ENCODE results near the gene RAD51B. TPM values are rescaled to one million over a fixed set of nuclear protein-coding genes. Genes with fewer than 3 reads are reported as not detected.

Gene RAD51B
- total RNA-seq, 6 donors from 2014 or later = 10.6 to 63.9 (median 18.4) TPM

GRCh38 chr14:68578597-68578996, 759.0 kb downstream of the RAD51B start:
- peak overlapping the region; percentile 75 to 87 (median 80) for H3K27ac ChIP-seq
- 68 to 94% methylated on average over 2 of the region's 2 CpGs for WGBS, 2 donors
- no peaks in the 10 kb centered on the region for H3K36me3 ChIP-seq
- TF ChIP-seq POLR2A (IDR thresholded peaks at IDR 0.05) (no peak), POLR2AphosphoS5 (IDR thresholded peaks at IDR 0.05) (no peak), EP300 (IDR thresholded peaks at IDR 0.05) (no peak)
- TF ChIP-seq, protein P1, sequence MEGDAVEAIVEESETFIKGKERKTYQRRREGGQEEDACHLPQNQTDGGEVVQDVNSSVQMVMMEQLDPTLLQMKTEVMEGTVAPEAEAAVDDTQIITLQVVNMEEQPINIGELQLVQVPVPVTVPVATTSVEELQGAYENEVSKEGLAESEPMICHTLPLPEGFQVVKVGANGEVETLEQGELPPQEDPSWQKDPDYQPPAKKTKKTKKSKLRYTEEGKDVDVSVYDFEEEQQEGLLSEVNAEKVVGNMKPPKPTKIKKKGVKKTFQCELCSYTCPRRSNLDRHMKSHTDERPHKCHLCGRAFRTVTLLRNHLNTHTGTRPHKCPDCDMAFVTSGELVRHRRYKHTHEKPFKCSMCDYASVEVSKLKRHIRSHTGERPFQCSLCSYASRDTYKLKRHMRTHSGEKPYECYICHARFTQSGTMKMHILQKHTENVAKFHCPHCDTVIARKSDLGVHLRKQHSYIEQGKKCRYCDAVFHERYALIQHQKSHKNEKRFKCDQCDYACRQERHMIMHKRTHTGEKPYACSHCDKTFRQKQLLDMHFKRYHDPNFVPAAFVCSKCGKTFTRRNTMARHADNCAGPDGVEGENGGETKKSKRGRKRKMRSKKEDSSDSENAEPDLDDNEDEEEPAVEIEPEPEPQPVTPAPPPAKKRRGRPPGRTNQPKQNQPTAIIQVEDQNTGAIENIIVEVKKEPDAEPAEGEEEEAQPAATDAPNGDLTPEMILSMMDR (IDR thresholded peaks at IDR 0.05) = no peak
- H3K9me3 ChIP-seq = no peaks in the 10 kb centered on the region
- peaks cover 30 to 42% (median 36%) of the 10 kb centered on the region in 4 donors for H3K4me1 ChIP-seq
- no peak for DNase-seq
- no peak overlapping the region for H3K4me3 ChIP-seq
- ATAC-seq (ENCODE audit: low FRiP score in 2 of 2) = no peak
- H3K27me3 ChIP-seq = no peaks in the 10 kb centered on the region

- ATAC-seq (ENCODE audit: low FRiP score in 2 of 2) (peak in 1 of 2 donors; percentile 10), DNase-seq (no peak)
- TF ChIP-seq, protein P1 (IDR thresholded peaks at IDR 0.05) = no peak
- TF ChIP-seq EP300 (IDR thresholded peaks at IDR 0.05) (no peak), POLR2AphosphoS5 (IDR thresholded peaks at IDR 0.05) (no peak), POLR2A (IDR thresholded peaks at IDR 0.05) (no peak)
- Histone ChIP-seq H3K36me3 (no peaks in the 10 kb centered on the region), H3K9me3 (no peaks in the 10 kb centered on the region), H3K27me3 (no peaks in the 10 kb centered on the region), H3K27ac (peak overlapping the region in 2 of 4 donors; percentile 4 to 47), H3K4me3 (no peak overlapping the region), H3K4me1 (peaks cover 20 to 34% (median 34%) of the 10 kb centered on the region in 4 donors)
- 86 to 90% methylated on average over 9 of the region's 9 CpGs for WGBS, 2 donors
These were observed 760.6 kb downstream of the RAD51B start for GRCh38 chr14:68580096-68580645.

DNA sequence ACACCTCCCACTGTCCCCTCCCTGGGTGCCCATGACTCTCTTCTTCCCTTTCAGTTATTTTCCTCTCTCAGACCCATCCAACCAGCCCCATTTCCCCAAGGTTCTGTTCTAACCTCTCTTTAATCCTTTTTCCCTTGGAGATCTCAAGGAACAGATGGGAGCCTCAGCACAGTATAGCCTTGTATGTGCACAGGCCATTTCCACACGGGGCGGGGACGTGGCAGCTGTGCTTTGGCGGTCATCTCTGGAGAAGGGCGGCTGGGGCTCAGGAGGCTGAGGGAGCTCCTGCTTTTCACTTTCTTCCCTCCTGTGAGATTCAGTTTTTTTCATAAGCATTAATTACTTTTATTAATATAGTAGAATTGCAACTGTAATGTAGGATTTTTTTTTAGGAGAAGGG, 761.1 kb downstream of the RAD51B start:
- no peaks in the 10 kb centered on the region for H3K36me3 ChIP-seq
- no peak for TF ChIP-seq POLR2AphosphoS5 (IDR thresholded peaks at IDR 0.05)
- TF ChIP-seq POLR2A (IDR thresholded peaks at IDR 0.05) = no peak
- no peak for TF ChIP-seq EP300 (IDR thresholded peaks at IDR 0.05)
- TF ChIP-seq, protein P1 (IDR thresholded peaks at IDR 0.05) = no peak
- WGBS, 2 donors = 87 to 88% methylated on average over 5 of the region's 5 CpGs
- H3K27me3 ChIP-seq = no peaks in the 10 kb centered on the region
- no peak overlapping the region for H3K4me3 ChIP-seq
- H3K27ac ChIP-seq = peak overlapping the region in 2 of 4 donors; percentile 4 to 47
- ATAC-seq (ENCODE audit: low FRiP score in 2 of 2) = no peak
- DNase-seq = no peak
- peaks cover 15 to 34% (median 30%) of the 10 kb centered on the region in 4 donors for H3K4me1 ChIP-seq
- no peaks in the 10 kb centered on the region for H3K9me3 ChIP-seq

- WGBS, 2 donors = 77 to 80% methylated on average over 2 to 12 of the region's 13 CpGs
- no peaks in the 10 kb centered on the region for H3K9me3 ChIP-seq
- H3K27me3 ChIP-seq = no peaks in the 10 kb centered on the region
- no peaks in the 10 kb centered on the region for H3K36me3 ChIP-seq
- ATAC-seq (ENCODE audit: low FRiP score in 2 of 2) (peak; percentile 9 to 25), DNase-seq (peak; percentile 24 to 70)
- TF ChIP-seq POLR2A (IDR thresholded peaks at IDR 0.05) = no peak
- TF ChIP-seq EP300 (IDR thresholded peaks at IDR 0.05) = peak in 1 of 4 donors; percentile 42
- peak in 1 of 2 donors; percentile 17 for TF ChIP-seq POLR2AphosphoS5 (IDR thresholded peaks at IDR 0.05)
- TF ChIP-seq, protein P1 (IDR thresholded peaks at IDR 0.05) = no peak
- peaks cover 9 to 35% (median 15%) of the 10 kb centered on the region in 4 donors for H3K4me1 ChIP-seq
- no peak overlapping the region for H3K4me3 ChIP-seq
- H3K27ac ChIP-seq = peak overlapping the region in 2 of 4 donors; percentile 33 to 59
These were observed 764.1 kb downstream of the RAD51B start for GRCh38 chr14:68583548-68584280.

Data from upper lobe of left lung (tissue), 6 donors.